Peyer's patch (tissue), 4 donors: ENCODE data around the gene MSH5. TPM values are rescaled to one million over a fixed set of nuclear protein-coding genes. Genes with fewer than 3 reads are reported as not detected.
A peak's percentile ranks its signal among the peaks of the same experiment; 100 is the strongest.

Experiments
- DNase-seq, 3 donors: peaks; one replicate each; pipeline ENCODE4 v3.0.0-alpha.2; 2017 to 2019
- H3K27ac ChIP-seq, 4 donors: fragments of 200-600 bp; sonication (generic); one replicate each; pipeline ENCODE4 v1.5.1; 2016 to 2019
- H3K27me3 ChIP-seq, 2 donors: fragments of 200-600 bp; sonication (generic); one replicate each; pipeline ENCODE4 v1.5.1; 2019
- H3K36me3 ChIP-seq, 3 donors: fragments of 200-600 bp; sonication (generic); one replicate each; pipeline ENCODE4 v1.5.1; 2016 to 2019
- H3K4me1 ChIP-seq, 4 donors: fragments of 200-600 bp; sonication (generic); one replicate each; pipeline ENCODE4 v1.5.1; 2016 to 2019
- H3K4me3 ChIP-seq, 4 donors: fragments of 200-600 bp; sonication (generic); 1 replicate in 3 of 4; 2 replicates in 1 of 4; pipeline ENCODE4 v1.5.1; 2016 to 2019; ENCODE audit warnings: mild to moderate bottlenecking in 1 of 4
- H3K9me3 ChIP-seq, 4 donors: fragments of 200-600 bp; sonication (generic); one replicate each; pipeline ENCODE4 v1.5.1; 2016 to 2019; ENCODE audit warnings: mild to moderate bottlenecking in 1 of 4
- CTCF ChIP-seq, 6 experiments: fragments of 450-650 bp in 4 of 6; fragments of 200-600 bp in 2 of 6; sonication (generic) in 1 of 6; IDR thresholded peaks; one replicate each; pipeline ENCODE4 v1.5.1; 2017 to 2019; ENCODE audit warnings: antibody characterized with exemption in 6 of 6, mild to moderate bottlenecking in 3 of 6, moderate library complexity in 1 of 6
- POLR2A ChIP-seq, 2 donors: fragments of 450-650 bp; IDR thresholded peaks; one replicate each; pipeline ENCODE4 v1.5.1; 2017; ENCODE audit warnings: antibody characterized with exemption in 2 of 2, mild to moderate bottlenecking in 2 of 2, moderate library complexity in 2 of 2
- total RNA-seq, 4 donors: library from RNA; depleted of rRNA; stranded (reverse); fragments of >200 nt; gene quantifications; one replicate each; pipeline ENCODE4 v1.1.0, GENCODE V29; 2016

MSH5 gene
- total RNA-seq, 4 donors from 2014 or later = 21.4 to 72.6 (median 46.1) TPM

- no peaks in the 10 kb centered on the region for H3K27me3 ChIP-seq
- DNase-seq = no peak
- H3K4me3 ChIP-seq = no peak overlapping the region
- H3K36me3 ChIP-seq = no peaks in the 10 kb centered on the region
- H3K4me1 ChIP-seq = no peaks in the 10 kb centered on the region
- no peak for TF ChIP-seq CTCF (IDR thresholded peaks at IDR 0.05)
- TF ChIP-seq POLR2A (IDR thresholded peaks at IDR 0.05) = no peak
- H3K27ac ChIP-seq = no peak overlapping the region
- no peaks in the 10 kb centered on the region for H3K9me3 ChIP-seq
Observed at GRCh38 chr6:31749301-31750036, 9.7 kb downstream of the MSH5 start.

GRCh38 chr6:31750411-31751022, 10.7 kb downstream of the MSH5 start:
- Histone ChIP-seq H3K27ac (no peak overlapping the region), H3K4me3 (no peak overlapping the region), H3K4me1 (no peaks in the 10 kb centered on the region), H3K9me3 (no peaks in the 10 kb centered on the region), H3K27me3 (no peaks in the 10 kb centered on the region), H3K36me3 (no peaks in the 10 kb centered on the region)
- TF ChIP-seq POLR2A (IDR thresholded peaks at IDR 0.05) (no peak), CTCF (IDR thresholded peaks at IDR 0.05) (no peak)
- no peak for DNase-seq

- no peak overlapping the region for H3K4me3 ChIP-seq
- H3K36me3 ChIP-seq = no peaks in the 10 kb centered on the region
- no peak for DNase-seq
- H3K27ac ChIP-seq = no peak overlapping the region
- H3K27me3 ChIP-seq = no peaks in the 10 kb centered on the region
- H3K4me1 ChIP-seq = no peaks in the 10 kb centered on the region
- no peaks in the 10 kb centered on the region for H3K9me3 ChIP-seq
- TF ChIP-seq CTCF (IDR thresholded peaks at IDR 0.05) (no peak), POLR2A (IDR thresholded peaks at IDR 0.05) (no peak)
Observed at GRCh38 chr6:31752739-31753319, 13.0 kb downstream of the MSH5 start.

- TF ChIP-seq CTCF (IDR thresholded peaks at IDR 0.05) = no peak
- TF ChIP-seq POLR2A (IDR thresholded peaks at IDR 0.05) = no peak
- Histone ChIP-seq H3K36me3 (no peaks in the 10 kb centered on the region), H3K4me1 (peaks cover 0 to 13% (median 0%) of the 10 kb centered on the region in 4 donors), H3K27me3 (no peaks in the 10 kb centered on the region), H3K9me3 (no peaks in the 10 kb centered on the region), H3K27ac (no peak overlapping the region), H3K4me3 (no peak overlapping the region)
- DNase-seq = no peak
Observed at GRCh38 chr6:31758281-31758680, 18.5 kb downstream of the MSH5 start.

GRCh38 chr6:31760790-31761189, 21.0 kb downstream of the MSH5 start:
- Histone ChIP-seq H3K36me3 (no peaks in the 10 kb centered on the region), H3K9me3 (no peaks in the 10 kb centered on the region), H3K27me3 (no peaks in the 10 kb centered on the region), H3K4me1 (peaks cover 0 to 16% (median 0%) of the 10 kb centered on the region in 4 donors), H3K27ac (peak overlapping the region in 1 of 4 donors; percentile 22), H3K4me3 (no peak overlapping the region)
- DNase-seq = no peak
- TF ChIP-seq CTCF (IDR thresholded peaks at IDR 0.05) = peak in 2 of 6 experiments; percentile 22 to 30
- TF ChIP-seq POLR2A (IDR thresholded peaks at IDR 0.05) = no peak
